ENCODE results near the gene NIN. TPM values are rescaled to one million over a fixed set of nuclear protein-coding genes. Genes with fewer than 3 reads are reported as not detected.

The NIN gene
- total RNA-seq, 6 experiments from 2014 or later: 43.7 to 66.3 (median 57.4) TPM

GRCh38 chr14:50834802-50835276 is 3.9 kb upstream of the NIN start:
- H3K4me3 Mint-ChIP-seq: no peak overlapping the region
- H3K27ac Mint-ChIP-seq: no peak overlapping the region
- TF ChIP-seq CTCF (IDR thresholded peaks at IDR 0.05): no peak

GRCh38 chr14:50832935-50833630 is 2.1 kb upstream of the NIN start:
- peaks cover 2% of the 10 kb centered on the region; the same call in 1 of the 2 replicates for H3K27me3 Mint-ChIP-seq (ENCODE audit: insufficient read depth)
- no peak for DNase-seq
- no peaks in the 10 kb centered on the region for H3K36me3 Mint-ChIP-seq (ENCODE audit: low read depth)
- peaks cover 50% of the 10 kb centered on the region for H3K4me1 Mint-ChIP-seq (ENCODE audit: low read depth)
- H3K4me3 Mint-ChIP-seq: no peak overlapping the region
- no peaks in the 10 kb centered on the region for H3K9me3 Mint-ChIP-seq
- H3K27ac Mint-ChIP-seq: no peak overlapping the region
- TF ChIP-seq CTCF (IDR thresholded peaks at IDR 0.05): no peak

More at GRCh38 chr14:50834802-50835276, 3.9 kb upstream of the NIN start:
- DNase-seq: no peak
- peaks cover 42% of the 10 kb centered on the region for H3K4me1 Mint-ChIP-seq (ENCODE audit: low read depth)
- peaks cover 2% of the 10 kb centered on the region; the same call in 1 of the 2 replicates for H3K27me3 Mint-ChIP-seq (ENCODE audit: insufficient read depth)
- no peaks in the 10 kb centered on the region for H3K9me3 Mint-ChIP-seq
- H3K36me3 Mint-ChIP-seq (ENCODE audit: low read depth): no peaks in the 10 kb centered on the region

- H3K36me3 Mint-ChIP-seq (ENCODE audit: low read depth): no peaks in the 10 kb centered on the region
- no peak for DNase-seq
These were observed 785 bp upstream of the NIN start for GRCh38 chr14:50831726-50832168.

GRCh38 chr14:50830044-50830931 is 674 bp downstream of the NIN start:
- Mint-ChIP-seq H3K9me3 (no peaks in the 10 kb centered on the region), H3K4me3 (peak overlapping the region; percentile 90), H3K4me1 (ENCODE audit: low read depth) (peaks cover 37% of the 10 kb centered on the region), H3K27ac (peak overlapping the region; percentile 25; the same call in 1 of the 2 replicates), H3K27me3 (ENCODE audit: insufficient read depth) (peaks cover 2% of the 10 kb centered on the region; the same call in 1 of the 2 replicates), H3K36me3 (ENCODE audit: low read depth) (no peaks in the 10 kb centered on the region)
- TF ChIP-seq CTCF (IDR thresholded peaks at IDR 0.05): no peak
- no peak for DNase-seq

More at GRCh38 chr14:50831726-50832168, 785 bp upstream of the NIN start:
- H3K4me3 Mint-ChIP-seq: peak overlapping the region; percentile 90
- no peaks in the 10 kb centered on the region for H3K9me3 Mint-ChIP-seq
- TF ChIP-seq CTCF (IDR thresholded peaks at IDR 0.05): no peak
- H3K4me1 Mint-ChIP-seq (ENCODE audit: low read depth): peaks cover 39% of the 10 kb centered on the region
- H3K27me3 Mint-ChIP-seq (ENCODE audit: insufficient read depth): peaks cover 2% of the 10 kb centered on the region; the same call in 1 of the 2 replicates
- peak overlapping the region; percentile 65 for H3K27ac Mint-ChIP-seq

GRCh38 chr14:50829489-50830043 is 1.4 kb downstream of the NIN start:
- peaks cover 40% of the 10 kb centered on the region for H3K4me1 Mint-ChIP-seq (ENCODE audit: low read depth)
- DNase-seq: no peak
- H3K27me3 Mint-ChIP-seq (ENCODE audit: insufficient read depth): peaks cover 2% of the 10 kb centered on the region; the same call in 1 of the 2 replicates
- H3K27ac Mint-ChIP-seq: peak overlapping the region; percentile 25; the same call in 1 of the 2 replicates
- no peaks in the 10 kb centered on the region for H3K36me3 Mint-ChIP-seq (ENCODE audit: low read depth)
- peak overlapping the region; percentile 90 for H3K4me3 Mint-ChIP-seq
- no peak for TF ChIP-seq CTCF (IDR thresholded peaks at IDR 0.05)
- H3K9me3 Mint-ChIP-seq: no peaks in the 10 kb centered on the region
